Panc1 (cell line): ENCODE measurements around the gene OSBPL10. TPM values are rescaled to one million over a fixed set of nuclear protein-coding genes. Genes with fewer than 3 reads are reported as not detected.

Source experiments
- ATAC-seq: fragments of 200-7000 bp; cut with Tn5 transposase; 2 replicates; pipeline ENCODE4 v1.9.1; 2020; ENCODE audit warnings: mild to moderate bottlenecking, moderate library complexity
- BruUV-seq: library from RNA; stranded (reverse); fragments of 400-500 nt; replicated peaks from 2 replicates; lab custom pipeline; 2021; lab: Mats Ljungman, UMichigan
- CTCF ChIA-PET: fragments of 300-600 bp; sonication (Branson Sonifier 250); formaldehyde crosslinking; loops from one replicate; lab custom pipeline; 2022; ENCODE audit warnings: antibody characterized with exemption; lab: Charles Lee
- POLR2A ChIA-PET: fragments of 300-600 bp; sonication (Branson Sonifier 250); formaldehyde crosslinking; loops from one replicate; lab custom pipeline; 2022; ENCODE audit warnings: antibody characterized with exemption; lab: Charles Lee
- DNase-seq: peaks from one replicate; pipeline ENCODE4 v3.0.0-alpha.2; 2010; ENCODE audit warnings: low read depth, low spot score
- H3K27ac ChIP-seq: 2 replicates; pipeline ENCODE4 v1.5.1; 2011; ENCODE audit warnings: mild to moderate bottlenecking, low read length, inconsistent platforms
- H3K27me3 ChIP-seq: fragments of 200-500 bp; sonication (Bioruptor generic); 2 replicates; pipeline ENCODE4 v1.6.0; 2014; ENCODE audit warnings: low read length, inconsistent platforms; ENCODE audit not compliant: control insufficient read depth, insufficient read depth
- H3K36me3 ChIP-seq: fragments of 200-500 bp; sonication (Bioruptor generic); 2 replicates; pipeline ENCODE4 v1.5.1; 2014; ENCODE audit warnings: inconsistent platforms, mild to moderate bottlenecking, low read length, moderate library complexity; ENCODE audit not compliant: control insufficient read depth, insufficient read depth
- H3K4me1 ChIP-seq: 2 replicates; pipeline ENCODE4 v1.5.1; 2011; ENCODE audit warnings: inconsistent platforms, mild to moderate bottlenecking, low read length, moderate library complexity; ENCODE audit not compliant: control insufficient read depth, insufficient read depth
- H3K4me3 ChIP-seq, 2 experiments: 2 replicates each; pipeline ENCODE4 v1.5.1; 2011 to 2012; ENCODE audit warnings: low read depth in 2 of 2, low read length in 2 of 2, mild to moderate bottlenecking in 2 of 2, inconsistent platforms in 1 of 2, moderate library complexity in 1 of 2
- H3K9me3 ChIP-seq: fragments of 200-500 bp; sonication (Bioruptor generic); 2 replicates; pipeline ENCODE4 v1.5.1; 2014; ENCODE audit warnings: low read depth, mild to moderate bottlenecking, inconsistent platforms, low read length, moderate library complexity; ENCODE audit not compliant: control insufficient read depth, insufficient read depth
- CTCF ChIP-seq: fragments of 450-650 bp; IDR thresholded peaks from 2 replicates; pipeline ENCODE4 v1.5.1; 2017; ENCODE audit warnings: mild to moderate bottlenecking
- POLR2AphosphoS5 ChIP-seq: IDR thresholded peaks from 2 replicates; pipeline ENCODE4 v1.6.1; 2012; ENCODE audit warnings: mild to moderate bottlenecking, low read depth, low read length, moderate library complexity
- REST ChIP-seq, 2 experiments: IDR thresholded peaks; 2 replicates each; pipeline ENCODE4 v1.6.1; 2011 to 2012; ENCODE audit warnings: low read depth in 2 of 2, control low read depth in 1 of 2, low read length in 1 of 2, mild to moderate bottlenecking in 1 of 2, moderate library complexity in 1 of 2; ENCODE audit not compliant: insufficient read depth in 1 of 2
- SIN3A ChIP-seq: IDR thresholded peaks from 2 replicates; pipeline ENCODE4 v1.6.1; 2012; ENCODE audit warnings: low read depth, mild to moderate bottlenecking, low read length, moderate library complexity, borderline replicate concordance; ENCODE audit not compliant: insufficient read depth
- TCF7L2 ChIP-seq: IDR thresholded peaks from 2 replicates; pipeline ENCODE4 v1.6.1; 2011; ENCODE audit warnings: mild to moderate bottlenecking, low read depth, low read length, inconsistent platforms
- in situ Hi-C: cut with HindIII; loops from 2 replicates; pipeline ENCODE4 v1.10.0; 2016; ENCODE audit warnings: low sequenced_read_pairs, low pct_unique_long_range_greater_than_20kb
- intact Hi-C: fragments of 100-400 bp; cut with micrococcal nuclease; formaldehyde crosslinking; loops from one replicate; pipeline ENCODE4 v1.10.0; 2022; ENCODE audit not compliant: unreplicated experiment
- total RNA-seq: library from RNA; stranded (reverse); gene quantifications from one replicate; pipeline ENCODE4 v1.2.1, GENCODE V29; 2021; ENCODE audit not compliant: unreplicated experiment

Gene OSBPL10
- total RNA-seq, 1 experiment from 2014 or later = 88.1 TPM

GRCh38 chr3:31953636-31954035 is 27.4 kb downstream of the OSBPL10 start:
- Histone ChIP-seq H3K4me3 (no peak overlapping the region), H3K27me3 (no peaks in the 10 kb centered on the region), H3K9me3 (peaks cover 10% of the 10 kb centered on the region; the same call in 1 of the 2 replicates), H3K27ac (no peak overlapping the region), H3K4me1 (peaks cover 10% of the 10 kb centered on the region), H3K36me3 (no peaks in the 10 kb centered on the region)
- ATAC-seq = no peak
- in situ Hi-C loops = no loop called here
- no peak for DNase-seq
- ChIA-PET CTCF (no interaction called here), POLR2A (interaction anchor here (0.7 kb wide), 1 partner anchor 58 kb away, joined by 10 read pairs; no protein-coding TSS in a partner anchor)
- no TSS peak for BruUV-seq
- intact Hi-C loops = no loop called here
- TF ChIP-seq POLR2AphosphoS5 (no peak), SIN3A (no peak), TCF7L2 (no peak), CTCF (no peak)

DNA sequence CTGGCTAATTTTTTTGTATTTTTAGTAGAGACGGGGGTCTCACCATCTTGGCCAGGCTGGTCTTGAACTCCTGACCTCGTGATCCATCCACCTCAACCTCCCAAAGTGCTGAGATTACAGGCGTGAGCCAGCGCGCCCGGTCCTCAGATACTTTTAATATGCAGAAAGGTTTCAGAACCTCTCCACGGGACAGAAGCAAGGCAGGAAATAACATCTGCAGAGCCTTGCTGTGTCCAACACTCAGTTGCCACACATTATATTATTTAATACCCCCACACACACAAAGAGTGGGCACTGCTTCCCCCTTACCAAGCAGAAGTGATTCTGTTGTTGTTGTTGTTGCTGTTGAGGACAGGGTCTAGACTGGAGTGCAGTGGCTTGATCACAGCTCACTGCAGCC is 28.0 kb downstream of the OSBPL10 start:
- ChIA-PET CTCF (no interaction called here), POLR2A (no interaction called here)
- no peak overlapping the region for H3K4me3 ChIP-seq
- H3K4me1 ChIP-seq = peaks cover 10% of the 10 kb centered on the region
- no peaks in the 10 kb centered on the region for H3K36me3 ChIP-seq
- in situ Hi-C loops = no loop called here
- TF ChIP-seq TCF7L2 = no peak
- DNase-seq (no peak), ATAC-seq (no peak)
- no peak overlapping the region for H3K27ac ChIP-seq
- no peaks in the 10 kb centered on the region for H3K27me3 ChIP-seq
- H3K9me3 ChIP-seq = peaks cover 10% of the 10 kb centered on the region; the same call in 1 of the 2 replicates
- intact Hi-C loops = no loop called here
- BruUV-seq = no TSS peak

GRCh38 chr3:31952205-31952604 is 28.9 kb downstream of the OSBPL10 start:
- no TSS peak for BruUV-seq
- Histone ChIP-seq H3K27me3 (no peaks in the 10 kb centered on the region), H3K4me1 (peaks cover 11% of the 10 kb centered on the region), H3K9me3 (peaks cover 10% of the 10 kb centered on the region; the same call in 1 of the 2 replicates), H3K27ac (peak overlapping the region; percentile 17; the same call in 1 of the 2 replicates), H3K4me3 (no peak overlapping the region), H3K36me3 (no peaks in the 10 kb centered on the region)
- intact Hi-C loops (no loop called here), in situ Hi-C loops (no loop called here)
- no peak for TF ChIP-seq SIN3A
- TF ChIP-seq POLR2AphosphoS5 = no peak
- no peak for TF ChIP-seq CTCF
- TF ChIP-seq REST (IDR thresholded peaks at IDR 0.05; ENCODE audit: insufficient read depth in 1 of 2, low read depth in 2 of 2, low read length in 1 of 2) = no peak
- no peak for TF ChIP-seq TCF7L2
- POLR2A ChIA-PET = no interaction called here
- ATAC-seq (no peak), DNase-seq (no peak)
- CTCF ChIA-PET = no interaction called here
